GM13977 (cell line): ENCODE results near the gene TSPAN9.
A peak's percentile ranks its signal among the peaks of the same experiment; 100 is the strongest.

Experiments used
- DNase-seq: peaks from one replicate; pipeline ENCODE4 v3.0.0; 2012; ENCODE audit warnings: low spot score
- CTCF ChIP-seq: IDR thresholded peaks from 2 replicates; pipeline ENCODE4 v1.5.1; 2012; ENCODE audit warnings: mild to moderate bottlenecking, control low read depth; ENCODE audit not compliant: insufficient read depth; ENCODE audit errors: extremely low read depth, missing control alignments
- in situ Hi-C: fragments of 300-500 bp; cut with MboI; formaldehyde crosslinking; loops from one replicate; pipeline ENCODE4 v1.12.0; 2022; ENCODE audit warnings: low sequenced_read_pairs, low pct_unique_long_range_greater_than_20kb, mixed read lengths, inconsistent platforms; ENCODE audit not compliant: unreplicated experiment

TSPAN9 gene

GRCh38 chr12:3295225-3295624 lies 218.0 kb downstream of the TSPAN9 start:
- TF ChIP-seq CTCF, result no peak
- in situ Hi-C loops, result no loop called here
- no peak for DNase-seq

- no peak for DNase-seq
- in situ Hi-C loops, result no loop called here
- TF ChIP-seq CTCF, result no peak
Observed at GRCh38 chr12:3295646-3296408, 218.6 kb downstream of the TSPAN9 start.

GRCh38 chr12:3296409-3296701 lies 219.2 kb downstream of the TSPAN9 start:
- no peak for TF ChIP-seq CTCF
- DNase-seq, result no peak
- in situ Hi-C loops, result no loop called here

GRCh38 chr12:3298603-3299002 lies 221.4 kb downstream of the TSPAN9 start:
- in situ Hi-C loops, result no loop called here
- DNase-seq, result no peak
- no peak for TF ChIP-seq CTCF

GRCh38 chr12:3299929-3300832 lies 223.0 kb downstream of the TSPAN9 start:
- TF ChIP-seq CTCF, result peak; percentile 99
- peak; percentile 87 for DNase-seq
- in situ Hi-C loops, result no loop called here

GRCh38 chr12:3300833-3301401 lies 223.7 kb downstream of the TSPAN9 start:
- TF ChIP-seq CTCF, result no peak

More at GRCh38 chr12:3300833-3301401, 223.7 kb downstream of the TSPAN9 start:
- DNase-seq, result no peak
- in situ Hi-C loops, result no loop called here
